Astrocyte (in vitro differentiated cells and primary cell): ENCODE measurements around the gene ANO4. TPM values are rescaled to one million over a fixed set of nuclear protein-coding genes. Genes with fewer than 3 reads are reported as not detected.
"Not testable (repeated sequence)": the region's sequence is repeated elsewhere in the genome, so short reads cannot be mapped to it uniquely, and the experiment has no call there.

ENCODE experiments used
- DNase-seq: peaks from one replicate; pipeline ENCODE4 v3.0.0-alpha.2; 2010; ENCODE audit warnings: low read depth
- FAIRE-seq: peaks from 2 replicates; lab custom pipeline; 2011; peaks lifted over from hg19 to GRCh38; lab: Jason Lieb, UNC
- H2AFZ ChIP-seq: 2 replicates; pipeline ENCODE4 v1.6.0; 2012; ENCODE audit warnings: low read depth, low read length, inconsistent platforms
- H3K27ac ChIP-seq: 2 replicates; pipeline ENCODE4 v1.5.1; 2011; ENCODE audit warnings: low read depth, low read length, inconsistent platforms
- H3K27me3 ChIP-seq: 2 replicates; pipeline ENCODE4 v1.6.0; 2011; ENCODE audit warnings: low read length, inconsistent platforms; ENCODE audit not compliant: insufficient read depth
- H3K36me3 ChIP-seq: 2 replicates; pipeline ENCODE4 v1.5.1; 2011; ENCODE audit warnings: low read length, inconsistent platforms; ENCODE audit not compliant: insufficient read depth
- H3K4me1 ChIP-seq: 2 replicates; pipeline ENCODE4 v1.5.1; 2011; ENCODE audit warnings: low read length, inconsistent platforms; ENCODE audit not compliant: insufficient read depth
- H3K4me2 ChIP-seq: 2 replicates; pipeline ENCODE4 v1.6.0; 2012; ENCODE audit warnings: low read length, inconsistent platforms
- H3K4me3 ChIP-seq: 2 replicates; pipeline ENCODE4 v1.5.1; 2011; ENCODE audit warnings: low read depth, mild to moderate bottlenecking, low read length, inconsistent platforms; ENCODE audit not compliant: insufficient read depth
- H3K79me2 ChIP-seq: 2 replicates; pipeline ENCODE4 v1.6.0; 2012; ENCODE audit warnings: mild to moderate bottlenecking, low read length, inconsistent platforms; ENCODE audit not compliant: insufficient read depth
- H3K9ac ChIP-seq: 2 replicates; pipeline ENCODE4 v1.6.0; 2012; ENCODE audit warnings: mild to moderate bottlenecking, low read length, inconsistent platforms
- H3K9me3 ChIP-seq: 2 replicates; pipeline ENCODE4 v1.5.1; 2012; ENCODE audit warnings: low read depth, mild to moderate bottlenecking, low read length, inconsistent platforms; ENCODE audit not compliant: insufficient read depth
- H4K20me1 ChIP-seq: 2 replicates; pipeline ENCODE4 v1.6.0; 2012; ENCODE audit warnings: low read length, inconsistent platforms; ENCODE audit not compliant: insufficient read depth
- H3K27ac Mint-ChIP-seq: one replicate; pipeline ENCODE4 v1.8.0; 2021; ENCODE audit warnings: mild to moderate bottlenecking, mixed read lengths; ENCODE audit not compliant: unreplicated experiment
- H3K27me3 Mint-ChIP-seq: one replicate; pipeline ENCODE4 v1.8.0; 2021; ENCODE audit warnings: low read depth, mixed read lengths; ENCODE audit not compliant: unreplicated experiment
- H3K36me3 Mint-ChIP-seq: one replicate; pipeline ENCODE4 v1.8.0; 2021; ENCODE audit warnings: low read depth, mixed read lengths; ENCODE audit not compliant: unreplicated experiment
- H3K4me1 Mint-ChIP-seq: one replicate; pipeline ENCODE4 v1.8.0; 2021; ENCODE audit warnings: low read depth, mixed read lengths; ENCODE audit not compliant: unreplicated experiment
- H3K4me3 Mint-ChIP-seq: one replicate; pipeline ENCODE4 v1.8.0; 2021; ENCODE audit warnings: mild to moderate bottlenecking, moderate library complexity, mixed read lengths; ENCODE audit not compliant: unreplicated experiment
- H3K9me3 Mint-ChIP-seq: one replicate; pipeline ENCODE4 v1.8.0; 2021; ENCODE audit warnings: mild to moderate bottlenecking, mixed read lengths; ENCODE audit not compliant: unreplicated experiment
- CTCF ChIP-seq: IDR thresholded peaks from 2 replicates; pipeline ENCODE4 v1.5.1; 2011; ENCODE audit warnings: low read depth, mild to moderate bottlenecking, inconsistent platforms, low read length, moderate library complexity; ENCODE audit not compliant: insufficient read depth
- EZH2 ChIP-seq: IDR thresholded peaks from 2 replicates; pipeline ENCODE4 v1.6.1; 2012; ENCODE audit warnings: mild to moderate bottlenecking, low read length, inconsistent platforms; ENCODE audit not compliant: insufficient read depth
- total RNA-seq: library from RNA; stranded (reverse); gene quantifications from 2 replicates; pipeline ENCODE4 v1.2.1, GENCODE V29; 2021

Gene ANO4
- total RNA-seq, 1 donor from 2014 or later, result 41.3 TPM

DNA sequence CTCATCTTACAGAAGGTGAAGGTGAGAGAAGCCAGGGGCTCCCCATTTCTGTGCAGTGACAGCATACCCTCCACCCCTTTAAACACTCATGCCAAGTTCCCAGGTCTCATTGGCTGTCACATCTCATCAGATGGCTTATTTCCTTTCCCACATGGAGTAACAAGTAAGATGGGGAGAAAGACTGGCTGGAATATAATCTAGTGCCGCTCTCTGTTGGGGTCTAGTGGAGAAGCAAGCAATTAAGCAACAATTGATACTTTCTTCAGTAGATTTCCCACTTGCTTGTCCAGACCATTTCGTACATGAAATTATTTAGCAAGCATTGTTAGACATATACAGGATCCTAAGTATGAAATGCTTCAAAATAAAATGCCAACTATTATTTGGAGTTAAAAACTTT lies 323.3 kb downstream of the ANO4 start:
- Histone ChIP-seq H3K9me3 (no peaks in the 10 kb centered on the region), H3K79me2 (no peaks in the 10 kb centered on the region), H3K27me3 (no peaks in the 10 kb centered on the region), H2AFZ (no peak overlapping the region), H3K4me1 (no peaks in the 10 kb centered on the region), H3K4me3 (no peak overlapping the region), H3K27ac (no peak overlapping the region), H4K20me1 (no peaks in the 10 kb centered on the region), H3K9ac (no peak overlapping the region), H3K36me3 (no peaks in the 10 kb centered on the region), H3K4me2 (no peak overlapping the region)
- no peak for DNase-seq
- Mint-ChIP-seq H3K27me3 (no peaks in the 10 kb centered on the region), H3K9me3 (peaks cover 2% of the 10 kb centered on the region), H3K4me1 (no peaks in the 10 kb centered on the region), H3K36me3 (peaks cover 37% of the 10 kb centered on the region), H3K4me3 (no peak overlapping the region), H3K27ac (no peak overlapping the region)
- TF ChIP-seq EZH2 (no peak), CTCF (no peak)
- no peak for FAIRE-seq

DNA sequence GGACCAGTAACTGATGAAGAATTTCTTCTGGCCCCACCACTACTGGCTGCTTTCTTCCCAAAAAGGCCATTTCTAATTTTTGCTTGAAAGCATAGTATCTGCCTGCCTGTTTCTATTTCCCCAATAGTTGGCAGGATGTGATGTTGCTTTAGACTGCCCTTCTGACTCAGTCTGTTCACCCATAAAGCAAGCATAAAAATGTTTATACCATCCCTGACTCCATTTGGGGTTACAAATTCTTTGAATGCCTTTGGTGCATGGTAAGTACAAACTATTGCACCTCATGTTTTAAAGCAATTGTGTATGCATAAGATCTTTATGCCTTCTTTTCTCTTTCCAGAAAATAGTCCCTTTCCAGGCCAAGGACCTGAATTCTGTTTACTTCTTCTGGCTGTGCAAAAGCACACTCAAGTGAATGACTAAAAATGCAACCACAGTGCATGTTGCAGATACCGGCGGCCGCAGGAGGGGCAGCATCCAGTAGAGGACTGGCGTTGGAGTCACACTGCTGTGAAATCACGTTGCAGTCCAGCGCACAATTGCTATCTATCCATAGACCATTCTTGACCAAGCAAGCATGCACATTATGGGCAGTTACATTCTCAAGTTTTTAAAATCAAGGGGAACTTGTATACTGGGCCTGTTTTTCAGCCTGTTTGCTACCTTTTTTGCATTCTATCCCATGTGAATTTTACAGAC lies 333.1 kb downstream of the ANO4 start:
- H4K20me1 ChIP-seq, result no peaks in the 10 kb centered on the region
- Mint-ChIP-seq H3K9me3 (peaks cover 2% of the 10 kb centered on the region), H3K27ac (peak overlapping the region; percentile 75), H3K4me3 (no peak overlapping the region), H3K27me3 (no peaks in the 10 kb centered on the region), H3K36me3 (peaks cover 17% of the 10 kb centered on the region), H3K4me1 (peaks cover 15% of the 10 kb centered on the region)
- H3K4me1 ChIP-seq, result peaks cover 8% of the 10 kb centered on the region
- no peak for FAIRE-seq
- no peaks in the 10 kb centered on the region for H3K27me3 ChIP-seq
- no peaks in the 10 kb centered on the region for H3K79me2 ChIP-seq
- peak overlapping the region; percentile 14 for H3K9ac ChIP-seq
- H3K4me3 ChIP-seq, result peak overlapping the region; percentile 9
- peak overlapping the region; percentile 49 for H3K27ac ChIP-seq
- H2AFZ ChIP-seq, result peak overlapping the region; percentile 1
- no peaks in the 10 kb centered on the region for H3K36me3 ChIP-seq
- peak; percentile 70 for DNase-seq
- TF ChIP-seq EZH2 (no peak), CTCF (no peak)
- no peaks in the 10 kb centered on the region for H3K9me3 ChIP-seq
- H3K4me2 ChIP-seq, result peak overlapping the region; percentile 48

DNA sequence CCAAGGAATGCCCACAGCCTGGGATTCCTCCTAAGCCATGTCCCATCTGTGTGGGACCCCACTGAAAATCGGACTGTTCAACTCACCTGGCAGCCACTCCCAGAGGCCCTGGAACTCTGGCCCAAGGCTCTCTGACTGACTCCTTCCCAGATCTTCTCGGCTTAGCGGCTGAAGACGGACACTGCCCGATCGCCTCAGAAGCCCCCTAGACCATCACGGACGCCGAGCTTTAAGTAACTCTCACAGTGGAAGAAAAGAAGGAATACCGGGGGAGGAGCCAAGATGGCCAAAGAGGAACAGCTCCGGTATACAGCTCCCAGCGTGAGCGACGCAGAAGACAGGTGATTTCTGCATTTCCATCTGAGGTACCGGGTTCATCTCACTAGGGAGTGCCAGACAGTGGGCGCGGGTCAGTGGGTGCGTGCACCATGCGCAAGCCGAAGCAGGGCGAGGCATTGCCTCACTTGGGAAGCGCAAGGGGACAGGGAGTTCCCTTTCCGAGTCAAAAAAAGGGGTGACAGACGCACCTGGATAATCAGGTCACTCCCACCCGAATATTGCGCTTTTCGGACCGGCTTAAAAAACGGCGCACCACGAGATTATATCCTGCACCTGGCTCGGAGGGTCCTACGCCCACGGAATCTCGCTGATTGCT lies 351.3 kb downstream of the ANO4 start:
- H3K9me3 ChIP-seq, H3K27ac Mint-ChIP-seq, H3K79me2 ChIP-seq, H3K9me3 Mint-ChIP-seq, H3K36me3 ChIP-seq, H3K27me3 Mint-ChIP-seq, H2AFZ ChIP-seq, H3K27ac ChIP-seq, H3K36me3 Mint-ChIP-seq, H3K4me2 ChIP-seq, H3K4me3 ChIP-seq, H3K9ac ChIP-seq, H3K4me3 Mint-ChIP-seq, DNase-seq, H3K4me1 ChIP-seq, FAIRE-seq, H3K4me1 Mint-ChIP-seq, H3K27me3 ChIP-seq, H4K20me1 ChIP-seq: not testable (repeated sequence)
